Gastrocnemius medialis (tissue), 4 donors: ENCODE results near the gene HSPB9. TPM values are rescaled to one million over a fixed set of nuclear protein-coding genes. Genes with fewer than 3 reads are reported as not detected.
A peak's percentile ranks its signal among the peaks of the same experiment; 100 is the strongest.

Experiments used
- ATAC-seq, 2 donors: fragments of 150-250 bp; one replicate each; pipeline ENCODE4 v1.9.1; 2016
- DNase-seq, 2 donors: peaks; one replicate each; pipeline ENCODE4 v3.0.0-alpha.2; 2019
- H3K27ac ChIP-seq, 4 donors: fragments of 200-600 bp; sonication (generic); 1 replicate in 1 of 4; 2 replicates in 3 of 4; pipeline ENCODE4 v1.5.1; 2016 to 2018; ENCODE audit warnings: mild to moderate bottlenecking in 2 of 4, moderate library complexity in 1 of 4
- H3K27me3 ChIP-seq, 3 donors: fragments of 200-600 bp; sonication (generic) in 2 of 3; 1 replicate in 1 of 3; 2 replicates in 2 of 3; pipeline versions ENCODE4 v1.5.1 to v1.6.0; 2016 to 2019; ENCODE audit warnings: mild to moderate bottlenecking in 1 of 3, moderate library complexity in 1 of 3
- H3K36me3 ChIP-seq, 2 donors: fragments of 200-600 bp; sonication (generic) in 1 of 2; one replicate each; pipeline ENCODE4 v1.5.1; 2017 to 2018
- H3K4me1 ChIP-seq, 2 donors: fragments of 200-600 bp; sonication (generic) in 1 of 2; one replicate each; pipeline ENCODE4 v1.5.1; 2016 to 2017; ENCODE audit warnings: mild to moderate bottlenecking in 2 of 2
- H3K4me3 ChIP-seq, 4 donors: fragments of 200-600 bp; sonication (generic) in 3 of 4; 1 replicate in 1 of 4; 2 replicates in 3 of 4; pipeline ENCODE4 v1.5.1; 2016 to 2019; ENCODE audit warnings: mild to moderate bottlenecking in 2 of 4
- H3K9me3 ChIP-seq, 3 donors: fragments of 200-600 bp; sonication (generic) in 2 of 3; 1 replicate in 1 of 3; 2 replicates in 2 of 3; pipeline ENCODE4 v1.5.1; 2016 to 2019
- POLR2A ChIP-seq, 2 donors: fragments of 450-650 bp; IDR thresholded peaks; one replicate each; pipeline ENCODE4 v1.6.1; 2017; ENCODE audit warnings: antibody characterized with exemption in 2 of 2, mild to moderate bottlenecking in 2 of 2, moderate library complexity in 2 of 2
- in situ Hi-C, 4 donors: fragments of 200-750 bp; cut with MboI; loops; one replicate each; pipeline versions ENCODE4 v1.15.0 to v1.8.0; 2017; ENCODE audit warnings: low sequenced_read_pairs in 4 of 4
- intact Hi-C: fragments of 100-400 bp; cut with DNase I; formaldehyde crosslinking; loops from one replicate; pipeline ENCODE4 v1.15.1; 2023; ENCODE audit warnings: low total_unique reads
- total RNA-seq, 4 donors: library from RNA; depleted of rRNA; stranded (reverse); fragments of >200 nt; gene quantifications; one replicate each; pipeline versions ENCODE4 v1.1.0 to v1.2.3, GENCODE V29; 2016
- TF ChIP-seq, protein P1 (sequence below), 5 experiments: fragments of 450-650 bp in 3 of 5; fragments of 200-600 bp in 2 of 5; sonication (generic) in 2 of 5; IDR thresholded peaks in 4 of 5; conservative IDR thresholded peaks in 1 of 5; 1 replicate in 4 of 5; 2 replicates in 1 of 5; pipeline ENCODE4 v1.5.1; 2016 to 2019; ENCODE audit warnings: antibody characterized with exemption in 5 of 5, mild to moderate bottlenecking in 3 of 5, moderate library complexity in 3 of 5

The HSPB9 gene
- total RNA-seq, 4 donors from 2014 or later = not detected

DNA sequence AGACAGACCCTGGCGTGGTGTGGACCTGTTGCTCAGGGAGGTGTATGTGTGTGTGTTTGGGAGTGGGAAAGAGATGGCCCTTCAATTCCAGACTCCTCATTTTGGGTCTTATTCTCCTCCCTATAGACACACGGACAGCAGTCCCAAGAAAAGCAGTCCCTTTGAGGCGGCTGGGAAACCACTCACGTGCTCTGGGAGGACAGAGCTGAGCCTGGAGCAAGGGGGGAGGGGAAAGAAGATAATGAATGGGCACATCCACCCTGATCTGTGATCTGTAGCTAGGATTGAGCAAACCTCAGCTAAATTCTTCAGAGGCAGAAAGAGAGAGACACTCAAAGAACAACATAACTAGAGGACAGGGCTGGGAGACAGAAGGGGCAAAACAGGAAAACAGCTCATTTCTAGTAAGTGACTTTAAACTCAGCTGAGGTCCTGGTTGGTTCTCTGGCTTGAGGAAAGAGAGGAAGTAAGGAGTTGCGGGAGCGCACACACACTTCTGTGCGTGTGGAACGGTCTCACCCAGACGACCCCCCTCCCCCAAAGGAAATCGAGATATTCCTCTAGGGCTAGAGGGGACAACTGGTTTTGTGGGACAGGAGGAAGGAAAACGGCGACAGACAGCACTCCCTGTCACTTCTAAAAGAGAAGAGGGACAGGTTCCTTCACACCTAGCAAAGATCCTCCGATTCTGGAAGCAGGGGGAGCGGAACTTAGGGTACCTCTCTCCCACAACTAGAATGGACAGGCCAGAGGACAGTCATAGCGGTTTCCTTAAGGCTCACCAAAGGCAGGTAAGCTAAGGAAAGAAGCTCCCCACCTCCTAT is 31.5 kb downstream of the HSPB9 start:
- in situ Hi-C loops = no loop called here
- peak; percentile 22 to 32 for ATAC-seq
- intact Hi-C loops = loop anchor here (2.0 kb wide), 1 partner anchor 187 kb away; the partner anchor contains the start of gene CNP

GRCh38 chr17:42155614-42156045 is 33.0 kb downstream of the HSPB9 start:
- Histone ChIP-seq H3K27me3 (no peaks in the 10 kb centered on the region), H3K27ac (peak overlapping the region; percentile 68 to 94 (median 84)), H3K9me3 (no peaks in the 10 kb centered on the region), H3K4me1 (peaks cover 22 to 25% of the 10 kb centered on the region in 2 donors), H3K4me3 (peak overlapping the region; percentile 57 to 93 (median 86)), H3K36me3 (no peaks in the 10 kb centered on the region)
- ATAC-seq (no peak), DNase-seq (no peak)
- intact Hi-C loops = loop anchor here (2.0 kb wide), 1 partner anchor 189 kb away; the partner anchor contains the start of gene CNP
- in situ Hi-C loops = no loop called here
- no peak for TF ChIP-seq POLR2A (IDR thresholded peaks at IDR 0.05)
- TF ChIP-seq, protein P1, sequence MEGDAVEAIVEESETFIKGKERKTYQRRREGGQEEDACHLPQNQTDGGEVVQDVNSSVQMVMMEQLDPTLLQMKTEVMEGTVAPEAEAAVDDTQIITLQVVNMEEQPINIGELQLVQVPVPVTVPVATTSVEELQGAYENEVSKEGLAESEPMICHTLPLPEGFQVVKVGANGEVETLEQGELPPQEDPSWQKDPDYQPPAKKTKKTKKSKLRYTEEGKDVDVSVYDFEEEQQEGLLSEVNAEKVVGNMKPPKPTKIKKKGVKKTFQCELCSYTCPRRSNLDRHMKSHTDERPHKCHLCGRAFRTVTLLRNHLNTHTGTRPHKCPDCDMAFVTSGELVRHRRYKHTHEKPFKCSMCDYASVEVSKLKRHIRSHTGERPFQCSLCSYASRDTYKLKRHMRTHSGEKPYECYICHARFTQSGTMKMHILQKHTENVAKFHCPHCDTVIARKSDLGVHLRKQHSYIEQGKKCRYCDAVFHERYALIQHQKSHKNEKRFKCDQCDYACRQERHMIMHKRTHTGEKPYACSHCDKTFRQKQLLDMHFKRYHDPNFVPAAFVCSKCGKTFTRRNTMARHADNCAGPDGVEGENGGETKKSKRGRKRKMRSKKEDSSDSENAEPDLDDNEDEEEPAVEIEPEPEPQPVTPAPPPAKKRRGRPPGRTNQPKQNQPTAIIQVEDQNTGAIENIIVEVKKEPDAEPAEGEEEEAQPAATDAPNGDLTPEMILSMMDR (IDR thresholded peaks at IDR 0.05 in 4 of 5, conservative IDR thresholded peaks at IDR 0.05 in 1 of 5) = no peak

More for the DNA sequence above, 31.5 kb downstream of the HSPB9 start:
- H3K27ac ChIP-seq = peak overlapping the region; percentile 85 to 94 (median 91)
- no peaks in the 10 kb centered on the region for H3K27me3 ChIP-seq
- no peaks in the 10 kb centered on the region for H3K36me3 ChIP-seq
- H3K4me3 ChIP-seq = peak overlapping the region; percentile 84 to 93 (median 86)
- peaks cover 26% of the 10 kb centered on the region in 2 donors for H3K4me1 ChIP-seq
- DNase-seq = peak in 1 of 2 donors; percentile 29
- no peaks in the 10 kb centered on the region for H3K9me3 ChIP-seq
- TF ChIP-seq, protein P1 (IDR thresholded peaks at IDR 0.05 in 4 of 5, conservative IDR thresholded peaks at IDR 0.05 in 1 of 5) = no peak
- TF ChIP-seq POLR2A (IDR thresholded peaks at IDR 0.05) = no peak

GRCh38 chr17:42159796-42160530 is 37.4 kb downstream of the HSPB9 start:
- Histone ChIP-seq H3K27me3 (no peaks in the 10 kb centered on the region), H3K4me3 (no peak overlapping the region), H3K36me3 (no peaks in the 10 kb centered on the region), H3K9me3 (no peaks in the 10 kb centered on the region), H3K4me1 (peaks cover 0 to 7% of the 10 kb centered on the region in 2 donors), H3K27ac (no peak overlapping the region)
- DNase-seq (no peak), ATAC-seq (no peak)
- no peak for TF ChIP-seq POLR2A (IDR thresholded peaks at IDR 0.05)
- TF ChIP-seq, protein P1 (IDR thresholded peaks at IDR 0.05 in 4 of 5, conservative IDR thresholded peaks at IDR 0.05 in 1 of 5) = no peak
- in situ Hi-C loops (no loop called here), intact Hi-C loops (no loop called here)

GRCh38 chr17:42160531-42160910 is 37.9 kb downstream of the HSPB9 start:
- intact Hi-C loops = no loop called here
- ATAC-seq = no peak
- Histone ChIP-seq H3K9me3 (no peaks in the 10 kb centered on the region), H3K36me3 (no peaks in the 10 kb centered on the region), H3K4me3 (no peak overlapping the region), H3K27ac (no peak overlapping the region), H3K4me1 (peaks cover 0 to 3% of the 10 kb centered on the region in 2 donors), H3K27me3 (no peaks in the 10 kb centered on the region)
- in situ Hi-C loops = no loop called here
- no peak for DNase-seq
- no peak for TF ChIP-seq POLR2A (IDR thresholded peaks at IDR 0.05)
- TF ChIP-seq, protein P1 (IDR thresholded peaks at IDR 0.05 in 4 of 5, conservative IDR thresholded peaks at IDR 0.05 in 1 of 5) = no peak
